Measurements from ENCODE around the gene LUC7L2. TPM values are rescaled to one million over a fixed set of nuclear protein-coding genes. Genes with fewer than 3 reads are reported as not detected.
A peak's percentile ranks its signal among the peaks of the same experiment; 100 is the strongest.

LUC7L2 gene
- total and polyA plus RNA-seq, 9 of the 15 experiments (the other 6 are each of a cell fraction or from before 2014, with no cell fraction given), result 56.1 to 207 (median 141) TPM

DNA sequence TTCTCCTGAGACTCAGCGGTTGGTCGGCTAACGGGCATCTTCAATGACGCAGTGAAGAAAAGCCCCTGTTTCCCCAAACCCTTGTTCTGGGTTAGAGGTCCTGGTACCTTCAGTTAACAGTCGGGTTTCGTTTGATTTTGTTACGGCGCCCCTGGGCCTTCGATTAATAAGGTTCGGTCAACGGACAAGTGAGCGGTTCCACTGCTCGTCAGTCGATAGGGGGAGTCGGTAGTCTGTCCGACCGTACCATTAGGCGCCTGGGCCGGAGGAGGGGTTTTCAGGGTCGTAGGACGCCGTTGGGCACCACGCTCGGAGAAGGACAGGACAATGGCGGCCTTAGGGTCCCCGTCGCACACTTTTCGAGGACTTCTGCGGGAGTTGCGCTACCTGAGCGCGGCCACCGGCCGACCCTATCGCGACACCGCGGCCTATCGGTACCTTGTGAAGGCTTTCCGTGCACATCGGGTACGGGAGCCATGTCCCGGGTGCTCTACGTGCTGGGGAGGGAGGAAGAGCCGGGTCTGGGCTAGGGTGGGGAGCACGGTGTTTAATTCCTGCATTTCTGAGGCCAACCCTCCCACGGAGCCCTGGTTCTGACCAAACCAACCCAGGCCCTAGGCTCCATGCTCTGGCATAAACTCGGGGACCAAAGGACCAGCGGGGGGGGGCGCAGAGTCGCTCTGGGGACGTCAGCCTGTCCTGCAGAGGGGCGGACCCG, 18.5 kb upstream of the LUC7L2 start, which contains the start of gene FMC1 (continued):
- TF ChIP-seq, protein P1, sequence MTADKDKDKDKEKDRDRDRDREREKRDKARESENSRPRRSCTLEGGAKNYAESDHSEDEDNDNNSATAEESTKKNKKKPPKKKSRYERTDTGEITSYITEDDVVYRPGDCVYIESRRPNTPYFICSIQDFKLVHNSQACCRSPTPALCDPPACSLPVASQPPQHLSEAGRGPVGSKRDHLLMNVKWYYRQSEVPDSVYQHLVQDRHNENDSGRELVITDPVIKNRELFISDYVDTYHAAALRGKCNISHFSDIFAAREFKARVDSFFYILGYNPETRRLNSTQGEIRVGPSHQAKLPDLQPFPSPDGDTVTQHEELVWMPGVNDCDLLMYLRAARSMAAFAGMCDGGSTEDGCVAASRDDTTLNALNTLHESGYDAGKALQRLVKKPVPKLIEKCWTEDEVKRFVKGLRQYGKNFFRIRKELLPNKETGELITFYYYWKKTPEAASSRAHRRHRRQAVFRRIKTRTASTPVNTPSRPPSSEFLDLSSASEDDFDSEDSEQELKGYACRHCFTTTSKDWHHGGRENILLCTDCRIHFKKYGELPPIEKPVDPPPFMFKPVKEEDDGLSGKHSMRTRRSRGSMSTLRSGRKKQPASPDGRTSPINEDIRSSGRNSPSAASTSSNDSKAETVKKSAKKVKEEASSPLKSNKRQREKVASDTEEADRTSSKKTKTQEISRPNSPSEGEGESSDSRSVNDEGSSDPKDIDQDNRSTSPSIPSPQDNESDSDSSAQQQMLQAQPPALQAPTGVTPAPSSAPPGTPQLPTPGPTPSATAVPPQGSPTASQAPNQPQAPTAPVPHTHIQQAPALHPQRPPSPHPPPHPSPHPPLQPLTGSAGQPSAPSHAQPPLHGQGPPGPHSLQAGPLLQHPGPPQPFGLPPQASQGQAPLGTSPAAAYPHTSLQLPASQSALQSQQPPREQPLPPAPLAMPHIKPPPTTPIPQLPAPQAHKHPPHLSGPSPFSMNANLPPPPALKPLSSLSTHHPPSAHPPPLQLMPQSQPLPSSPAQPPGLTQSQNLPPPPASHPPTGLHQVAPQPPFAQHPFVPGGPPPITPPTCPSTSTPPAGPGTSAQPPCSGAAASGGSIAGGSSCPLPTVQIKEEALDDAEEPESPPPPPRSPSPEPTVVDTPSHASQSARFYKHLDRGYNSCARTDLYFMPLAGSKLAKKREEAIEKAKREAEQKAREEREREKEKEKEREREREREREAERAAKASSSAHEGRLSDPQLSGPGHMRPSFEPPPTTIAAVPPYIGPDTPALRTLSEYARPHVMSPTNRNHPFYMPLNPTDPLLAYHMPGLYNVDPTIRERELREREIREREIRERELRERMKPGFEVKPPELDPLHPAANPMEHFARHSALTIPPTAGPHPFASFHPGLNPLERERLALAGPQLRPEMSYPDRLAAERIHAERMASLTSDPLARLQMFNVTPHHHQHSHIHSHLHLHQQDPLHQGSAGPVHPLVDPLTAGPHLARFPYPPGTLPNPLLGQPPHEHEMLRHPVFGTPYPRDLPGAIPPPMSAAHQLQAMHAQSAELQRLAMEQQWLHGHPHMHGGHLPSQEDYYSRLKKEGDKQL (CRISPR knock-in tag; IDR thresholded peaks at IDR 0.05; ENCODE audit: borderline replicate concordance), result no peak
- TF ChIP-seq, protein P2, sequence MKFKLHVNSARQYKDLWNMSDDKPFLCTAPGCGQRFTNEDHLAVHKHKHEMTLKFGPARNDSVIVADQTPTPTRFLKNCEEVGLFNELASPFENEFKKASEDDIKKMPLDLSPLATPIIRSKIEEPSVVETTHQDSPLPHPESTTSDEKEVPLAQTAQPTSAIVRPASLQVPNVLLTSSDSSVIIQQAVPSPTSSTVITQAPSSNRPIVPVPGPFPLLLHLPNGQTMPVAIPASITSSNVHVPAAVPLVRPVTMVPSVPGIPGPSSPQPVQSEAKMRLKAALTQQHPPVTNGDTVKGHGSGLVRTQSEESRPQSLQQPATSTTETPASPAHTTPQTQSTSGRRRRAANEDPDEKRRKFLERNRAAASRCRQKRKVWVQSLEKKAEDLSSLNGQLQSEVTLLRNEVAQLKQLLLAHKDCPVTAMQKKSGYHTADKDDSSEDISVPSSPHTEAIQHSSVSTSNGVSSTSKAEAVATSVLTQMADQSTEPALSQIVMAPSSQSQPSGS (CRISPR knock-in tag; IDR thresholded peaks at IDR 0.05), result no peak
- TF ChIP-seq HMG20A (CRISPR knock-in tag; conservative IDR thresholded peaks at IDR 0.05) (no peak), ZNF707 (CRISPR knock-in tag; conservative IDR thresholded peaks at IDR 0.05) (no peak), SMARCA4 (IDR thresholded peaks at IDR 0.05) (no peak; the same call in none of the 2 replicates), ETV1 (tag; conservative IDR thresholded peaks at IDR 0.05; ENCODE audit: low read depth) (0 out of 2 replicates have a peak, but pooled peaks have one; percentile 46), SNIP1 (IDR thresholded peaks at IDR 0.05; ENCODE audit: low read depth) (no peak), EHMT2 (IDR thresholded peaks at IDR 0.05) (peak; percentile 84; the same call in 1 of the 2 replicates), SMAD4 (CRISPR knock-in tag; conservative IDR thresholded peaks at IDR 0.05) (no peak; the same call in 1 of the 2 replicates), CBX5 (IDR thresholded peaks at IDR 0.05; ENCODE audit: borderline replicate concordance, low read depth) (0 out of 2 replicates have a peak, but pooled peaks have one; percentile 33), SAFB (IDR thresholded peaks at IDR 0.05; ENCODE audit: borderline replicate concordance, low read depth, low read length) (no peak), ZNF583 (CRISPR knock-in tag; IDR thresholded peaks at IDR 0.05) (peak; percentile 19), POLR2AphosphoS5 (IDR thresholded peaks at IDR 0.05; ENCODE audit: control insufficient read depth, insufficient read depth, low read depth, low read length) (peak; percentile 95; the same call in 1 of the 2 replicates), JUNB (CRISPR knock-in tag; conservative IDR thresholded peaks at IDR 0.05) (no peak; the same call in 1 of the 2 replicates)
- TF ChIP-seq, protein P3, sequence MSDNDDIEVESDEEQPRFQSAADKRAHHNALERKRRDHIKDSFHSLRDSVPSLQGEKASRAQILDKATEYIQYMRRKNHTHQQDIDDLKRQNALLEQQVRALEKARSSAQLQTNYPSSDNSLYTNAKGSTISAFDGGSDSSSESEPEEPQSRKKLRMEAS (CRISPR knock-in tag; IDR thresholded peaks at IDR 0.05), result peak; percentile 88
- TF ChIP-seq, protein P4, sequence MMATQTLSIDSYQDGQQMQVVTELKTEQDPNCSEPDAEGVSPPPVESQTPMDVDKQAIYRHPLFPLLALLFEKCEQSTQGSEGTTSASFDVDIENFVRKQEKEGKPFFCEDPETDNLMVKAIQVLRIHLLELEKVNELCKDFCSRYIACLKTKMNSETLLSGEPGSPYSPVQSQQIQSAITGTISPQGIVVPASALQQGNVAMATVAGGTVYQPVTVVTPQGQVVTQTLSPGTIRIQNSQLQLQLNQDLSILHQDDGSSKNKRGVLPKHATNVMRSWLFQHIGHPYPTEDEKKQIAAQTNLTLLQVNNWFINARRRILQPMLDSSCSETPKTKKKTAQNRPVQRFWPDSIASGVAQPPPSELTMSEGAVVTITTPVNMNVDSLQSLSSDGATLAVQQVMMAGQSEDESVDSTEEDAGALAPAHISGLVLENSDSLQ (IDR thresholded peaks at IDR 0.05), result peak; percentile 75; the same call in 1 of the 2 replicates
- TF ChIP-seq, protein P5, sequence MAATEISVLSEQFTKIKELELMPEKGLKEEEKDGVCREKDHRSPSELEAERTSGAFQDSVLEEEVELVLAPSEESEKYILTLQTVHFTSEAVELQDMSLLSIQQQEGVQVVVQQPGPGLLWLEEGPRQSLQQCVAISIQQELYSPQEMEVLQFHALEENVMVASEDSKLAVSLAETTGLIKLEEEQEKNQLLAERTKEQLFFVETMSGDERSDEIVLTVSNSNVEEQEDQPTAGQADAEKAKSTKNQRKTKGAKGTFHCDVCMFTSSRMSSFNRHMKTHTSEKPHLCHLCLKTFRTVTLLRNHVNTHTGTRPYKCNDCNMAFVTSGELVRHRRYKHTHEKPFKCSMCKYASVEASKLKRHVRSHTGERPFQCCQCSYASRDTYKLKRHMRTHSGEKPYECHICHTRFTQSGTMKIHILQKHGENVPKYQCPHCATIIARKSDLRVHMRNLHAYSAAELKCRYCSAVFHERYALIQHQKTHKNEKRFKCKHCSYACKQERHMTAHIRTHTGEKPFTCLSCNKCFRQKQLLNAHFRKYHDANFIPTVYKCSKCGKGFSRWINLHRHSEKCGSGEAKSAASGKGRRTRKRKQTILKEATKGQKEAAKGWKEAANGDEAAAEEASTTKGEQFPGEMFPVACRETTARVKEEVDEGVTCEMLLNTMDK (IDR thresholded peaks at IDR 0.05; ENCODE audit: borderline replicate concordance, insufficient read depth, low read depth, low read length, poor library complexity, severe bottlenecking), result peak; percentile 6
